NT2/D1 (cell line): ENCODE results near the gene ETS1.

Experiments used
- YY1 ChIP-seq: IDR thresholded peaks from 2 replicates; pipeline ENCODE4 v1.6.1; 2011; ENCODE audit not compliant: insufficient read length, insufficient read depth
- ZNF274 ChIP-seq: IDR thresholded peaks from 2 replicates; pipeline ENCODE4 v1.6.1; 2011; ENCODE audit warnings: mild to moderate bottlenecking, low read depth, low read length

DNA sequence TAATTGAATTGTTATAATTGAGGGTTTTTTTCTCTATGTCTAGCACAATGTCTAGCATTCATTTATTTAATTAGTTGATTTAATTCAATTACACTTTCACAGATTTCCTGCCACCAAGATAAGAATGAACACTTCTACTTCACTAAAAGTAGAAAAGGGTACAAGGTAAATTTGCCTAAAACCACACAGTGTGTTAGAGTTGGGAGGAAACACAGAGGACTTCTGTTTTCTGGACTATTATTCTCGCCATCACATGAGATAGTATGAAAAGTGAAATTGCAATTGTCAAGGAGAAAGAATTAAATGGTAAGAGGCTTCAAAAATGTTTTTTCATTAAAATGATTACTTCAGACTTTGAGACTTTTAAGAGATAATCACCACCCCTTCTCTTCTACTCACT lies 109.5 kb downstream of the ETS1 start:
- TF ChIP-seq ZNF274 (no peak), YY1 (no peak)
